Colonic mucosa (tissue), 4 donors: Measurements from ENCODE around the gene SPR. TPM values are rescaled to one million over a fixed set of nuclear protein-coding genes. Genes with fewer than 3 reads are reported as not detected.
A peak's percentile ranks its signal among the peaks of the same experiment; 100 is the strongest.

Source experiments
- DNase-seq: peaks from one replicate; pipeline ENCODE4 v3.0.0-alpha.2; 2020
- H3K27ac ChIP-seq: fragments of 200-600 bp; one replicate; pipeline ENCODE4 v1.8.0; 2021
- H3K27me3 ChIP-seq: fragments of 200-600 bp; one replicate; pipeline ENCODE4 v1.8.0; 2021
- H3K36me3 ChIP-seq: fragments of 200-600 bp; one replicate; pipeline ENCODE4 v1.8.0; 2021
- H3K4me1 ChIP-seq: fragments of 200-600 bp; one replicate; pipeline ENCODE4 v1.8.0; 2021; ENCODE audit warnings: mild to moderate bottlenecking
- H3K4me3 ChIP-seq: fragments of 200-600 bp; one replicate; pipeline ENCODE4 v1.8.0; 2021
- H3K9ac ChIP-seq, 2 donors: one replicate each; pipeline ENCODE4 v1.7.0; 2013; ENCODE audit warnings: control low read depth in 2 of 2, low read depth in 2 of 2, low read length in 2 of 2
- H3K9me3 ChIP-seq: fragments of 200-600 bp; one replicate; pipeline ENCODE4 v1.8.0; 2021
- CTCF ChIP-seq: fragments of 200-600 bp; IDR thresholded peaks from one replicate; pipeline ENCODE4 v1.8.0; 2022; ENCODE audit warnings: antibody characterized with exemption, mild to moderate bottlenecking
- intact Hi-C: fragments of 100-400 bp; cut with DNase I; formaldehyde crosslinking; loops from one replicate; pipeline ENCODE4 v1.14.1; 2022
- total RNA-seq, 2 donors: library from RNA; stranded (reverse); fragmentation: NEBNext Ultra II Directional in 1 of 2; extraction: Animal tissue kit (Norgen Biotek cat#: 25700) in 1 of 2; gene quantifications; one replicate each; pipeline ENCODE4 v1.2.1, GENCODE V29; 2021
- donor health status: healthy.
- donor health status: DM: no; HTN: no; CAD: no.
- donor health status: DM: no; HTN: no; CAD: no.

SPR gene
- total RNA-seq, 2 donors from 2014 or later, result 79.6 to 129 TPM

DNA sequence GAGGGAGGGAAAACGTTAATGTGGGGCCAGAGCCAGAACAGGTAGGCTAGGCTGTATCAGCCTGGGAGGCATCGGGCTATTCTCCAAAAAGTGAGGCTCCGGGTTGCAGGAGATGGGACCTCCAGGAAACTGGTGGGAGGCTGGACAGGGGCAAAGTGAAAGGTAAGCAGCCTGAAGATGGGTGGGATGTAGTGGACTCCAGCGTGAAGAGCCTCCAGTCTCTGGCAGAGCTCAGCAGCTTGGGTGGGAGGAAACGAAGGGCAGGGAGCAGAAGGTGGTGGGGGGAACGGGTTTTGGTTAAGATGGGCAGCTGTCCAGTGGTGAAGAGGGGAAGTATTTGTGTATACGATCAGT lies 27.0 kb downstream of the SPR start:
- DNase-seq, result no peak
- H3K27ac ChIP-seq, result no peak overlapping the region
- no peak for TF ChIP-seq CTCF
- peaks cover 24% of the 10 kb centered on the region for H3K4me1 ChIP-seq
- H3K27me3 ChIP-seq, result peaks cover 72% of the 10 kb centered on the region
- intact Hi-C loops, result no loop called here
- no peaks in the 10 kb centered on the region for H3K36me3 ChIP-seq
- H3K9ac ChIP-seq, result no peak overlapping the region
- no peaks in the 10 kb centered on the region for H3K9me3 ChIP-seq
- H3K4me3 ChIP-seq, result no peak overlapping the region

- TF ChIP-seq CTCF, result no peak
- no peak overlapping the region for H3K9ac ChIP-seq
- H3K4me3 ChIP-seq, result no peak overlapping the region
- H3K27ac ChIP-seq, result no peak overlapping the region
- no peaks in the 10 kb centered on the region for H3K36me3 ChIP-seq
- intact Hi-C loops, result no loop called here
- peaks cover 24% of the 10 kb centered on the region for H3K4me1 ChIP-seq
- peaks cover 72% of the 10 kb centered on the region for H3K27me3 ChIP-seq
- H3K9me3 ChIP-seq, result no peaks in the 10 kb centered on the region
- DNase-seq, result no peak
Measured at GRCh38 chr2:72914589-72915319, 27.5 kb downstream of the SPR start.

DNA sequence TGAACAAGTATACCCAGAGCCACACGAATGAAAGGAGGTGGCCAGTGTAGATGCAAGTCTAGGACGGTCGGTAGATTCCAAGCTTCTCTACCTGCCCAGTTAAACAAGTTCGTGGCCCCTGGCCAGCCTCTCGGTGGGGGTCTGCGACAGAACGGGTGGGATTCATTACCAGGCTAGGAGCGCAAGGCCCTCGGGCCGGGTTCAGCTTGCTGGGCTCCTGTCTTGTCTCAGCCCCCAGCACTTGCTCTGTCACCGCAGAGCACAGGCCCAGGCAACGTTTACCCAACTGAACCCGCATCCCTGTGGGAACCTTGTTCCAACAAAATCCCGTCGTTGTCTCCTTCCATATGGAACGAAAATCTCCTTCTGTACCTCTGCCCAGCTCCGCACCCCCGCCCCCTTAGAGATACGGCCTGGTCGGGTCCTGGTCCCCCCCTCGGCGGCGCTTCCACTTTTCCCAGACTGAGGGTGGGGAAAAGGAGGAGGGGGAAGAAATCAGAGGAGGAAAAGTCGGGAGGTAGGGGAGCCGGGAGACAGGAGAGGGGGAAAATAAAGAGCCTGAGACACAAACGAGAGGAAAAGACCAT lies 28.2 kb downstream of the SPR start:
- no peak for DNase-seq
- peak overlapping the region; percentile 41 for H3K4me3 ChIP-seq
- no peaks in the 10 kb centered on the region for H3K36me3 ChIP-seq
- peaks cover 78% of the 10 kb centered on the region for H3K27me3 ChIP-seq
- H3K4me1 ChIP-seq, result peaks cover 29% of the 10 kb centered on the region
- no peak for TF ChIP-seq CTCF
- intact Hi-C loops, result no loop called here
- H3K9me3 ChIP-seq, result no peaks in the 10 kb centered on the region
- no peak overlapping the region for H3K27ac ChIP-seq
- no peak overlapping the region for H3K9ac ChIP-seq

DNA sequence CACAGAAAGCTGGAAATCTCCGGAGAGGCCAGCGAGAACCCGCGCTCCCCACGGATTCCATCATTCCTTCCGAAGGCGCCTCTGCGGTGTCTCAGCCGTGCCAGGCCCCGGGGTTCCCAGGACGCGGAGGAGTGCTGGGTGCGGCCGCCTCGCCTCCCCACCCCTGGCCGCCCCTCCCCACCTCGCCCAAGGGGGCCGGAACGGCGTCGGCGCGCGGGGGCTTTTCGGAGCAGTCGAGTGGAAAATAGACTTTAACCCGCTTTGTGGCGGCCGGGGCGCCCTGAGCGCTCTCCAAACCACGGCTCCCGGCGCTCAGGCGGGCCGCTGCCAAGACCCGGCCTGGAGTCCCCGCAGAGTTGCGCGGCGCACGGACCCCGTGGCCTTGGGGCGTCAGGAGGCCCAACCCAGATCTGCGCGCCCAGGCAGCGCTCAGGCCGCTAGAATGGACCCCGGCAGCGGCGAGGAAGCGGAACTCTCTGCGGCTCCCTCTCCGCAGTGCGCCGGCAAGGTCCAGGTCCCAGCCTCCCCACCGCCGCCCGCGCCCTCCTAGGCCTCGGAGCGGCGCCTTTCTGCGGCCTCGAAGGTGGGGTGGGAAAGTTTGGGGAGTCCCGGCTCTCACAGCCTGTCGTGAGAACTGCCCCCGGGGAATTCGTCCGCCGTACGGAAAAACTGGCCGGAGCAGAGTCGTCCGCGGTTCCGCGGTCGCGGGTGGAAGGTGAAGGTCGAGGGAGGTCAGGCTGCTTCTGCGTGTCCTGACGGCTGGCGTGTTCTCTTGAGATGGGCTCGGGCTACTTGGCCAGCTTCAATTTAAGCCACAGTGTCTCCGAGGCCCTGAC lies 28.9 kb downstream of the SPR start:
- Histone ChIP-seq H3K36me3 (no peaks in the 10 kb centered on the region), H3K9ac (peak overlapping the region in 1 of 2 donors; percentile 40), H3K27me3 (peaks cover 85% of the 10 kb centered on the region), H3K4me1 (peaks cover 34% of the 10 kb centered on the region), H3K9me3 (no peaks in the 10 kb centered on the region), H3K27ac (no peak overlapping the region), H3K4me3 (peak overlapping the region; percentile 41)
- peak; percentile 76 for DNase-seq
- no peak for TF ChIP-seq CTCF
- intact Hi-C loops, result no loop called here

DNA sequence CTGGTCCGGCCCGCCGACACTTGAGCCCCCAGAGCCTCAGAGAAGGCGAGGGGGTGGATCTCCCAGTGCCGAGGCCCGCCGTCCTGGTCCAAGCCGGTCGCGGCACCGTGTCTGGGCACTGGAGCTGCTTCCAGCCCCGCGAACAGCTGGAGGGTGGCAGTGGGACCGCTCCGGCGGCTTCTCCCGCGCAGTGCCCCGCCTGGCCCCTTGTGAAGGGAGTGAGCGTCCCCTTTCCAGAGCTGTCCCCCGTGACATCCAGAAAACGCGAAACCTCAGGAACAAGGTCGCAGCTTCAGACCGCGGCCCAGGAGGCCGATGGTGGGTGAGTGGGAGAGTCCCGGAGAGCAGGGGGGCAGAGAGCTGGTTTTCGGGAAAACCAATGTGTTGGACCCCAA lies 29.5 kb downstream of the SPR start:
- no peak for TF ChIP-seq CTCF
- peaks cover 91% of the 10 kb centered on the region for H3K27me3 ChIP-seq
- no peak overlapping the region for H3K27ac ChIP-seq
- no peaks in the 10 kb centered on the region for H3K9me3 ChIP-seq
- intact Hi-C loops, result no loop called here
- peaks cover 34% of the 10 kb centered on the region for H3K4me1 ChIP-seq
- no peak for DNase-seq
- H3K4me3 ChIP-seq, result peak overlapping the region; percentile 41
- peak overlapping the region; percentile 38 to 40 for H3K9ac ChIP-seq
- no peaks in the 10 kb centered on the region for H3K36me3 ChIP-seq
